Mucosa of gallbladder (tissue), 1 donor: Measurements from ENCODE around the gene MPP2. TPM values are rescaled to one million over a fixed set of nuclear protein-coding genes. Genes with fewer than 3 reads are reported as not detected.
"Not testable (repeated sequence)": the region's sequence is repeated elsewhere in the genome, so short reads cannot be mapped to it uniquely, and the experiment has no call there.

ENCODE experiments used
- DNase-seq: peaks from one replicate; pipeline ENCODE4 v3.0.0-alpha.2; 2020; ENCODE audit warnings: low spot score
- total RNA-seq: library from RNA; stranded (reverse); gene quantifications from one replicate; pipeline ENCODE4 v1.2.1, GENCODE V29; 2021
- donor health status: DM: no; HTN: no; CAD: no.

Gene MPP2, protein sequence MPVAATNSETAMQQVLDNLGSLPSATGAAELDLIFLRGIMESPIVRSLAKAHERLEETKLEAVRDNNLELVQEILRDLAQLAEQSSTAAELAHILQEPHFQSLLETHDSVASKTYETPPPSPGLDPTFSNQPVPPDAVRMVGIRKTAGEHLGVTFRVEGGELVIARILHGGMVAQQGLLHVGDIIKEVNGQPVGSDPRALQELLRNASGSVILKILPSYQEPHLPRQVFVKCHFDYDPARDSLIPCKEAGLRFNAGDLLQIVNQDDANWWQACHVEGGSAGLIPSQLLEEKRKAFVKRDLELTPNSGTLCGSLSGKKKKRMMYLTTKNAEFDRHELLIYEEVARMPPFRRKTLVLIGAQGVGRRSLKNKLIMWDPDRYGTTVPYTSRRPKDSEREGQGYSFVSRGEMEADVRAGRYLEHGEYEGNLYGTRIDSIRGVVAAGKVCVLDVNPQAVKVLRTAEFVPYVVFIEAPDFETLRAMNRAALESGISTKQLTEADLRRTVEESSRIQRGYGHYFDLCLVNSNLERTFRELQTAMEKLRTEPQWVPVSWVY
- total RNA-seq, result 7.0 TPM

DNA sequence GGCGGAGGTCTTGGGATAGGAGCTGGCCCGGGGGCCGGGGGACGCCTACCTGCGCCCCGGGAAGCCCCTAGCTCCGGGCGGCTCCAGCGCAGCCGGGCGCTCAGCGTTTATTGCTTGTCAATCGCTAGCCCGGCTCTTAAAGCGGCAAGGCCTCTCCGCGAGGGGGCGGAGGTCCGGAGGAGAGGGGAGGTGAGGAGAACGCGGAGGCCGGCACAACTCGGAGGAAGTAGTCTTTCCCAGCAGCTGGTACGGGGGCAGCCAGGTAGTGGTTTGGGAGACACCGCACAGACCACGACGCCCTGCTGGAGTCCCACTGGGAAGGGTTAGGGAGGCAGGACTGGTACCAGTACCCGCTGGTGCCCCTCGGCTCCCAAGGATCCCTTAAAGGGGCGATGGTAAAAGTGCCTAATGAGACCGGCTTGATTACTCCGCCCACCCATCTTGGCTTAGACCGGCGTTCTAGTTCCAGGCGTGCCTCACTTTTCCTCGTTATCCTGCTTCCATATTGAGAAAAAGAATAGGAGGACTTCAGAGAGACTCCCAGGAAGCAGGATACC is at the start of gene MPP2:
TSS of gene MPP2 (minus strand) at position 112 of the 557 bp plus-strand sequence. CDS start 3,076 bp downstream, outside the sequence.
- DNase-seq, result peak; percentile 53

- no peak for DNase-seq
Measured at GRCh38 chr17:43956222-43956621, 48.9 kb upstream of the MPP2 start.

- no peak for DNase-seq
Measured at GRCh38 chr17:43953746-43954145, 46.4 kb upstream of the MPP2 start, which contains the start of gene PYY. TSS of gene PYY (minus strand) at chr17:43953940. CDS start at chr17:43953483, 457 bp downstream.

DNA sequence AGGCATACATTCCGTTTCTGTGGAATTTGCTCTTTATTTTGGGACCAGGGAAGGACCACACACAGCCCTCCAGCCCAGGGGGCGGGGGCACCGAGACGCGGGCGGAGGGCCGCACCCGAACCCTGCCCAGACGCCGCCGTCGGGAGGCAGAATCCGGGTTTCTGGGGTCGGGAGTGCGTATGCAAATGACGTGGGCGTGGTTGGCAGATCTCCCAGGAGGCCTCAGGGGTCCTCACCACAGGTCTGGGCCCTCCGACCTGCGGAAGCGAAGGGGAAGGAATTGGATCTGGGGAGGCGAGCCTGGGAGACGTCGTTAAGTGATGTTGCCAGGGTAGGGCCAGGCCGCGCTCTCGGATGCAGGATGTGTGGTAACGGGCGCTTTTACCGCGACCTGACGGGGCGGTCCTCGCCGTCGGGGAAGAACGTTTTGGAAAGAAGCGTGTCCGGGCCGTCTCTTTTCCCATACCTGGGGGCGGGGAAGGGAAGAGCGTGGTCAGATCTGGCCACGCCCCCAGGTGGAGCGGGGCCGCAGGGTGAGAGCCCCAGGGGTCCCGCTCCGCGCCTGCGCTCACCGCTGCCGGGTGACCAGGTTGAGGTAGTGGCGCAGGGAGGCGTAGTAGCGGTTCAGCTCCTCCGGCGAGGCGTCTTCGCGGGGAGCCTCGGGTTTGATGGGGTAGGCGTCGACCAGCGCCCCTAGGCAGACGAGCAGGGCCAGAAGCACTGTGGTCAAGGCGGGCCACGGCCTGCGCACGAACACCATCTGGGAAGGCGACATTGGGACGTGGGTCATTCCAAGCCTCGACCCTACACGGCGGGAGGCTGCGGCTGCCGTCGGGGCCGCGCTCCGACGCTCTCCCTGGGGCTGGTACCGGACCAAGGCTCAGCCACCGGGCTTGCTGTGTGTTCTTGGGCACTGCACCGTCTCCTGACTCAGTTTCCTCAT is 45.7 kb upstream of the MPP2 start:
- no peak for DNase-seq

GRCh38 chr17:43952351-43952723 is 45.0 kb upstream of the MPP2 start:
- DNase-seq, result no peak

DNA sequence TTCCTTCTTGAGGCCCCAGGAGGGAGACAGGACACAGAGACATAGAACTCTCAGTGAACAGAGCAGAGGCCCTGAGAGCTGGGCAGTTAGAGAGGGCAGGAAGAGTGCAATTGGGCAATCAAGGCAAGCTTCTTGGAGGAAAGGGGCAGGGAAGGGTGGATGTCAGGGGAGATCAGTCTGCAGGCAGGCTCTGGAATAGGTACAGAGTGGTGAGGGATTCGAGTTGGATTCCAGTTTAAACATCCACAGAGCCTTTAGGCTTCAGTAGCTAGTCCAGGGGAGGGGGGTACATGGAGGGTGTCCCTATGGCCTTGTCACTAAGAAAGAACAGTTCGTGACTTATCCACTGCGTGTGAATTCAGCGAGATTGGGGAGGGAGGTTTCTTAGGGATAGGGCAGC is 44.4 kb upstream of the MPP2 start:
- no peak for DNase-seq

DNA sequence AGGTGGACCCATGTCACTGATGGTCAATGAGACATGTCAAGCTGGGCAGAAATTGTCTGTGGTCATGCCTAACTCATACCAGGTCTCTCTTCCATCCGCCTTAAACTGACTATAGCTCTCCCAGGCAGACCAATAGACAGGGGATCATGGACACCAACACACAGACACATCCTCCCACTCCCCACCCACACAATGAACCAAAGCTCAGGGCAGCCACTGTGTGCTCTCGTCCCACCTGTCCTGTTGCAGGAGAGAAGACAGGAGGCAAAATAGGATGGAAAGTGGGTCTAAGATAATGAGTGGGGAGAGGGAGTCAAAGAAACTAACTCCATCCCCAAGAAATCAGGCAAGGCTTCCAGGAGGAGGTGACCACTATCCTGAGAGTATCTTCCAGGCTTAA is 43.2 kb upstream of the MPP2 start:
- DNase-seq, result no peak

DNA sequence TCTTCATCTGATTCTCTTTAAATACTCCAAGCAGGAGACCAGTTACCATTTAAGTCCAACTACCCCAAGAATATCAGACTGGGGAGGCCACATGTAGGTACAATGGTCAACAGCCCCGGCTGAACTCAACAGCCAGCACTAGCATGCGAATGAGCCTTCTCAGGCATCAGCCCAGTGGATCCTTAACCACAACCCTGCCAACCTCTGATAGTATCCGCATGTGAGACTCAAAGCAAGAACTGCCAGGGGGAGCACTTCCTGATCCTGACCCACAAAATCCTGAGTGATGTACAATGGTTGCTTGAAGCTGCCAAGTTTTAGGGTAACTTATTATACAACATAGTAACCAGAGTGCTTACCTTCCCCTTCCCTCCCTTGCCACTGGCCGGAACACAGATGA is 42.4 kb upstream of the MPP2 start:
- DNase-seq, result no peak

- no peak for DNase-seq
Measured at GRCh38 chr17:43946781-43947180, 39.4 kb upstream of the MPP2 start.

GRCh38 chr17:43945074-43945829 is 37.9 kb upstream of the MPP2 start:
- DNase-seq, result no peak

GRCh38 chr17:43942051-43942685 is 34.8 kb upstream of the MPP2 start, which contains the start of gene PPY:
TSS of gene PPY (minus strand) at chr17:43942476. CDS start at chr17:43941654, 822 bp downstream.
- DNase-seq, result no peak

GRCh38 chr17:43940630-43941029 is 33.3 kb upstream of the MPP2 start:
- no peak for DNase-seq

GRCh38 chr17:43939886-43940285 is 32.5 kb upstream of the MPP2 start:
- no peak for DNase-seq

- DNase-seq, result not testable (repeated sequence)
Measured at GRCh38 chr17:43939452-43939851, 32.1 kb upstream of the MPP2 start.

GRCh38 chr17:43938838-43939182 is 31.5 kb upstream of the MPP2 start:
- DNase-seq, result no peak

- no peak for DNase-seq
Measured at GRCh38 chr17:43936434-43936833, 29.1 kb upstream of the MPP2 start.

DNA sequence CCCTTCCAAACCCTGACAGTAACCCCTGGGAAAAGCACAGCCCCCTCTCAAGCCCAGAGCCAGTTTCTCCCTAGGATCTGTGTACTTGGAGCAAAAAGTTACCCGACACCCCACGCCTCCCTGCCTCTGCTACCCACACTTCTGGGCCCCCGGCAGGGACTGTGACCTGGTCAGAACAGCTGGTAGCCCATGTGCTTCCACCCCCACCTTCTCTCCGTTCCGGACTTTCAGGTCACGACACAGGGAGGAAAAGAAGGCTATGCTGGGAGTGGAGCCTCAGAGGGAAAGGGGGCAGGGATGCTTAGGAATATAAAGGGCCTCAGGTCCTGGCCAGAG is 28.6 kb upstream of the MPP2 start:
- no peak for DNase-seq

- DNase-seq, result no peak
Measured at GRCh38 chr17:43935204-43935925, 28.0 kb upstream of the MPP2 start.

- DNase-seq, result no peak
Measured at GRCh38 chr17:43932923-43933322, 25.6 kb upstream of the MPP2 start.

DNA sequence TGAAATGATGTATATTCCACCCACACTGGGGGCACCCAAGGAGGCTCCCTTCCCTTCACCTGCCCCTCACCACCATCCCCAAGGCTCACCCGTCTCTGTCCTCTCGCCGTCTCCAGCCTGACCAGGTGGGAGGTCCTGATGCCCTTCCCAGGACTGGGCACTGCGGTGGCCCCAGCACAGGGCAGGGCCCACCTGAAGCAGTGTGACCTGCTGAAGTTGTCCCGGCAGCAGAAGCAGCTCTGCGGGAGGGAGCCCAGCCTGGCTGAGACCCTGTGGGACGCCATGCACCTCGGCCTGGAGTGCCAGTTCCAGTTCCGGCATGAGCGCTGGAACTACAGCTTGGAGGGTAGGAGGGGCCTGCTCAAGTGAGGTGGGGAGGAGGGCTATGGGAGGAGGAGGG is 25.0 kb upstream of the MPP2 start:
- DNase-seq, result no peak
